Measurements from ENCODE around the gene SMO. TPM values are rescaled to one million over a fixed set of nuclear protein-coding genes. Genes with fewer than 3 reads are reported as not detected.

Gene SMO
- total and polyA plus RNA-seq, 2 donors (not counting 1 experiment from before 2014, with no cell fraction given), result 0.39 to 1.4 TPM

GRCh38 chr7:129257168-129257567 lies 68.7 kb downstream of the SMO start:
- no peak for TF ChIP-seq EZH2 (IDR thresholded peaks at IDR 0.05; ENCODE audit: borderline replicate concordance, insufficient read depth, low read depth, low read length, poor library complexity, severe bottlenecking)
- TF ChIP-seq CTCF (IDR thresholded peaks at IDR 0.05), result no peak
- DNase-seq, result no peak
- no peak overlapping the region for H2AFZ ChIP-seq (ENCODE audit: insufficient read depth, low read depth, low read length, poor library complexity, severe bottlenecking)
- H3K27me3 ChIP-seq (replicated peaks in 1 of 4; ENCODE audit: control extremely low read depth in 1 of 4, control insufficient read depth in 3 of 4, insufficient read depth in 4 of 4, low read length in 3 of 4), result no peaks in the 10 kb centered on the region
- Mint-ChIP-seq H3K27me3 (no peaks in the 10 kb centered on the region), H3K4me3 (no peak overlapping the region), H3K9me3 (ENCODE audit: insufficient read depth) (no peaks in the 10 kb centered on the region), H3K27ac (no peak overlapping the region), H3K4me1 (peaks cover 23% of the 10 kb centered on the region)
- no peak overlapping the region for H3K9ac ChIP-seq (ENCODE audit: low read length)
- H4K20me1 ChIP-seq (ENCODE audit: control insufficient read depth, insufficient read depth, low read length, poor library complexity, severe bottlenecking), result no peaks in the 10 kb centered on the region
- no peak overlapping the region for H3K27ac ChIP-seq (ENCODE audit: low read length in 2 of 2)
- H3K4me1 ChIP-seq (ENCODE audit: control insufficient read depth in 2 of 2, insufficient read depth in 2 of 2, low read length in 2 of 2), result peaks cover 9% of the 10 kb centered on the region in 2 donors
- intact Hi-C loops (cut with micrococcal nuclease), result no loop called here
- H3K9me3 ChIP-seq (ENCODE audit: control extremely low read depth in 1 of 3, control insufficient read depth in 2 of 3, insufficient read depth in 1 of 3, low read length in 2 of 3), result no peaks in the 10 kb centered on the region
- H3K79me2 ChIP-seq (ENCODE audit: control insufficient read depth, insufficient read depth, low read length), result peaks cover 18% of the 10 kb centered on the region
- POLR2A ChIA-PET, result no interaction called here
- H3K4me2 ChIP-seq (replicated peaks; ENCODE audit: low read depth, low read length, poor library complexity, severe bottlenecking), result no peak overlapping the region
- CTCF ChIA-PET, result interaction anchor here (0.8 kb wide), 2 partner anchors 41 to 568 kb away, joined by 3 read pairs; no protein-coding TSS in a partner anchor
- no peak overlapping the region for H3K4me3 ChIP-seq (ENCODE audit: control extremely low read depth in 1 of 5, extremely low read depth in 1 of 5, insufficient read depth in 1 of 5, low read depth in 2 of 5, low read length in 4 of 5)
- ATAC-seq (ENCODE audit: low read depth), result no peak
- H3K36me3 ChIP-seq (replicated peaks in 1 of 2; ENCODE audit: control extremely low read depth in 1 of 2, control insufficient read depth in 1 of 2, extremely low read depth in 1 of 2, insufficient read depth in 2 of 2, low read length in 1 of 2), result no peaks in the 10 kb centered on the region

- intact Hi-C loops (cut with micrococcal nuclease), result no loop called here
- TF ChIP-seq EZH2 (IDR thresholded peaks at IDR 0.05; ENCODE audit: borderline replicate concordance, insufficient read depth, low read depth, low read length, poor library complexity, severe bottlenecking) (no peak), CTCF (IDR thresholded peaks at IDR 0.05) (no peak)
- Histone ChIP-seq H3K4me1 (ENCODE audit: control insufficient read depth in 2 of 2, insufficient read depth in 2 of 2, low read length in 2 of 2) (peaks cover 14% of the 10 kb centered on the region in 2 donors), H3K79me2 (ENCODE audit: control insufficient read depth, insufficient read depth, low read length) (peaks cover 21% of the 10 kb centered on the region), H3K4me2 (replicated peaks; ENCODE audit: low read depth, low read length, poor library complexity, severe bottlenecking) (peak overlapping the region; percentile 2), H2AFZ (ENCODE audit: insufficient read depth, low read depth, low read length, poor library complexity, severe bottlenecking) (no peak overlapping the region), H3K4me3 (ENCODE audit: control extremely low read depth in 1 of 5, extremely low read depth in 1 of 5, insufficient read depth in 1 of 5, low read depth in 2 of 5, low read length in 4 of 5) (no peak overlapping the region), H3K27me3 (replicated peaks in 1 of 4; ENCODE audit: control extremely low read depth in 1 of 4, control insufficient read depth in 3 of 4, insufficient read depth in 4 of 4, low read length in 3 of 4) (no peaks in the 10 kb centered on the region), H3K27ac (ENCODE audit: low read length in 2 of 2) (no peak overlapping the region), H3K36me3 (replicated peaks in 1 of 2; ENCODE audit: control extremely low read depth in 1 of 2, control insufficient read depth in 1 of 2, extremely low read depth in 1 of 2, insufficient read depth in 2 of 2, low read length in 1 of 2) (no peaks in the 10 kb centered on the region), H3K9me3 (ENCODE audit: control extremely low read depth in 1 of 3, control insufficient read depth in 2 of 3, insufficient read depth in 1 of 3, low read length in 2 of 3) (no peaks in the 10 kb centered on the region), H4K20me1 (ENCODE audit: control insufficient read depth, insufficient read depth, low read length, poor library complexity, severe bottlenecking) (no peaks in the 10 kb centered on the region), H3K9ac (ENCODE audit: low read length) (no peak overlapping the region)
- CTCF ChIA-PET, result interaction anchor here (1.5 kb wide), 1 partner anchor 13 kb away, joined by 9 read pairs; no protein-coding TSS in a partner anchor
- no peaks in the 10 kb centered on the region for H3K27me3 Mint-ChIP-seq
- 100% methylated on average over 1 of the region's 4 CpGs for WGBS (ENCODE audit: insufficient coverage)
- ATAC-seq (ENCODE audit: low read depth) (no peak), DNase-seq (no peak)
- POLR2A ChIA-PET, result no interaction called here
- no peak overlapping the region for H3K27ac Mint-ChIP-seq
- no peak overlapping the region for H3K4me3 Mint-ChIP-seq
- H3K9me3 Mint-ChIP-seq (ENCODE audit: insufficient read depth), result no peaks in the 10 kb centered on the region
- H3K4me1 Mint-ChIP-seq, result peaks cover 27% of the 10 kb centered on the region
Measured at GRCh38 chr7:129258649-129259389, 70.4 kb downstream of the SMO start.
